Trophoblast cell (in vitro differentiated cells and primary cell): Measurements from ENCODE around the gene MEGF6.

Experiments used
- DNase-seq, 2 donors: peaks; one replicate each; pipeline ENCODE4 v3.0.0-alpha.2; 2016
- H2AFZ ChIP-seq: 2 replicates; pipeline ENCODE4 v1.6.1; 2013; ENCODE audit warnings: low read length, moderate library complexity, mild to moderate bottlenecking; ENCODE audit not compliant: insufficient read depth, poor library complexity
- H2AK5ac ChIP-seq: 2 replicates; pipeline ENCODE4 v1.6.1; 2013; ENCODE audit warnings: mild to moderate bottlenecking, low read length
- H2BK120ac ChIP-seq: 2 replicates; pipeline ENCODE4 v1.6.1; 2013; ENCODE audit warnings: low read length, mild to moderate bottlenecking, moderate library complexity; ENCODE audit not compliant: insufficient read depth, poor library complexity
- H2BK12ac ChIP-seq: 2 replicates; pipeline ENCODE4 v1.6.1; 2013; ENCODE audit warnings: mild to moderate bottlenecking, low read length, moderate library complexity
- H2BK5ac ChIP-seq: 2 replicates; pipeline ENCODE4 v1.6.1; 2013; ENCODE audit warnings: low read length, low read depth, moderate library complexity, mild to moderate bottlenecking; ENCODE audit not compliant: poor library complexity
- H3K14ac ChIP-seq: 2 replicates; pipeline ENCODE4 v1.6.1; 2013; ENCODE audit warnings: mild to moderate bottlenecking, low read length
- H3K18ac ChIP-seq: 2 replicates; pipeline ENCODE4 v1.6.1; 2013; ENCODE audit warnings: mild to moderate bottlenecking, low read length
- H3K23ac ChIP-seq: 2 replicates; pipeline ENCODE4 v1.6.1; 2013; ENCODE audit warnings: low read length
- H3K27ac ChIP-seq: 2 replicates; pipeline ENCODE4 v1.5.1; 2013; ENCODE audit warnings: low read depth, mild to moderate bottlenecking, inconsistent platforms, low read length, moderate library complexity
- H3K27me3 ChIP-seq: 2 replicates; pipeline ENCODE4 v1.6.1; 2013; ENCODE audit warnings: inconsistent platforms, mild to moderate bottlenecking, low read length, moderate library complexity; ENCODE audit not compliant: insufficient read depth
- H3K36me3 ChIP-seq, 2 experiments: 1 replicate in 1 of 2; 2 replicates in 1 of 2; pipeline ENCODE4 v1.6.1; 2013; ENCODE audit warnings: low read length in 2 of 2, mild to moderate bottlenecking in 2 of 2, moderate library complexity in 1 of 2; ENCODE audit not compliant: insufficient read depth in 2 of 2, control insufficient read depth in 1 of 2
- H3K4ac ChIP-seq: 2 replicates; pipeline ENCODE4 v1.6.1; 2013; ENCODE audit warnings: low read depth, mild to moderate bottlenecking, low read length, moderate library complexity
- H3K4me1 ChIP-seq, 2 experiments: 1 replicate in 1 of 2; 2 replicates in 1 of 2; pipeline ENCODE4 v1.6.1; 2013; ENCODE audit warnings: low read length in 2 of 2, mild to moderate bottlenecking in 2 of 2, moderate library complexity in 1 of 2; ENCODE audit not compliant: insufficient read depth in 2 of 2, control insufficient read depth in 1 of 2
- H3K4me2 ChIP-seq: 2 replicates; pipeline ENCODE4 v1.6.1; 2013; ENCODE audit warnings: inconsistent platforms, mild to moderate bottlenecking, low read length, moderate library complexity
- H3K4me3 ChIP-seq: 2 replicates; pipeline ENCODE4 v1.5.1; 2013; ENCODE audit warnings: mild to moderate bottlenecking, low read depth, low read length, inconsistent platforms
- H3K79me1 ChIP-seq: one replicate; pipeline ENCODE4 v1.6.1; 2013; ENCODE audit warnings: low read length
- H3K79me2 ChIP-seq: 2 replicates; pipeline ENCODE4 v1.6.1; 2013; ENCODE audit warnings: low read length, mild to moderate bottlenecking; ENCODE audit not compliant: control insufficient read depth, insufficient read depth, poor library complexity
- H3K9ac ChIP-seq: 2 replicates; pipeline ENCODE4 v1.6.1; 2013; ENCODE audit warnings: mild to moderate bottlenecking, low read length
- H3K9me3 ChIP-seq: 2 replicates; pipeline ENCODE4 v1.6.1; 2013; ENCODE audit warnings: low read depth, mild to moderate bottlenecking, control low read depth, inconsistent platforms, low read length; ENCODE audit not compliant: insufficient read depth
- H4K12ac ChIP-seq: 2 replicates; pipeline ENCODE4 v1.6.1; 2013; ENCODE audit warnings: low read depth, mild to moderate bottlenecking, low read length, moderate library complexity
- H4K8ac ChIP-seq: 2 replicates; pipeline ENCODE4 v1.6.1; 2013; ENCODE audit warnings: low read depth, mild to moderate bottlenecking, low read length, moderate library complexity
- H4K91ac ChIP-seq: one replicate; pipeline ENCODE4 v1.6.1; 2013; ENCODE audit warnings: low read depth, mild to moderate bottlenecking, low read length, moderate library complexity
- WGBS: extraction: QIAGEN DNeasy Blood & Tissue Kit; methylation state at CpG from one replicate; pipeline ENCODE4 v1.1.7; 2013; ENCODE audit warnings: missing lambda C conversion rate; ENCODE audit not compliant: insufficient read length, insufficient coverage; ENCODE audit errors: extremely low coverage; 5-methylcytosine and 5-hydroxymethylcytosine counted together

Gene MEGF6

GRCh38 chr1:3641046-3641760 lies 29.9 kb upstream of the MEGF6 start:
- no peaks in the 10 kb centered on the region for H3K79me1 ChIP-seq
- H3K36me3 ChIP-seq = peaks cover 32 to 43% of the 10 kb centered on the region in 2 experiments
- H3K14ac ChIP-seq = no peak overlapping the region
- H3K79me2 ChIP-seq = no peaks in the 10 kb centered on the region
- H3K27ac ChIP-seq = no peak overlapping the region
- H3K27me3 ChIP-seq = no peaks in the 10 kb centered on the region
- H3K23ac ChIP-seq = no peak overlapping the region
- H3K4me1 ChIP-seq = no peaks in the 10 kb centered on the region
- H3K18ac ChIP-seq = no peak overlapping the region
- H3K4ac ChIP-seq = no peak overlapping the region
- H3K9me3 ChIP-seq = peaks cover 1% of the 10 kb centered on the region
- H2BK120ac ChIP-seq = no peak overlapping the region
- H3K4me3 ChIP-seq = no peak overlapping the region
- no peak overlapping the region for H2AFZ ChIP-seq
- no peak overlapping the region for H4K8ac ChIP-seq
- H4K12ac ChIP-seq = no peak overlapping the region
- no peak overlapping the region for H4K91ac ChIP-seq
- H3K9ac ChIP-seq = no peak overlapping the region
- H2AK5ac ChIP-seq = no peak overlapping the region
- no peak overlapping the region for H3K4me2 ChIP-seq
- whole genome bisulfite sequencing = no CpG with 5 or more reads among the region's 26 CpGs
- H2BK12ac ChIP-seq = no peak overlapping the region
- DNase-seq = no peak
- H2BK5ac ChIP-seq = no peak overlapping the region

- Histone ChIP-seq H2BK12ac (no peak overlapping the region), H3K27ac (no peak overlapping the region), H3K14ac (no peak overlapping the region), H3K9ac (no peak overlapping the region), H3K23ac (no peak overlapping the region), H2AK5ac (no peak overlapping the region), H3K79me1 (no peaks in the 10 kb centered on the region), H2BK120ac (no peak overlapping the region), H3K36me3 (peaks cover 30 to 47% of the 10 kb centered on the region in 2 experiments), H3K27me3 (no peaks in the 10 kb centered on the region), H3K18ac (no peak overlapping the region), H3K4me3 (no peak overlapping the region), H4K12ac (no peak overlapping the region), H3K79me2 (no peaks in the 10 kb centered on the region), H3K4me2 (no peak overlapping the region), H3K9me3 (peaks cover 1% of the 10 kb centered on the region), H3K4ac (no peak overlapping the region), H2AFZ (no peak overlapping the region), H4K91ac (no peak overlapping the region), H3K4me1 (no peaks in the 10 kb centered on the region), H2BK5ac (no peak overlapping the region), H4K8ac (no peak overlapping the region)
- DNase-seq = peak; percentile 24 to 35
- no CpG with 5 or more reads among the region's 36 CpGs for WGBS
These were observed 29.0 kb upstream of the MEGF6 start for GRCh38 chr1:3640121-3640837.

GRCh38 chr1:3639397-3639911 lies 28.1 kb upstream of the MEGF6 start:
- H3K4ac ChIP-seq = no peak overlapping the region
- H2BK5ac ChIP-seq = no peak overlapping the region
- peak overlapping the region; percentile 56 for H3K9ac ChIP-seq
- no peak overlapping the region for H3K23ac ChIP-seq
- no peaks in the 10 kb centered on the region for H3K4me1 ChIP-seq
- no peak overlapping the region for H4K12ac ChIP-seq
- H4K8ac ChIP-seq = no peak overlapping the region
- H3K14ac ChIP-seq = no peak overlapping the region
- H3K27ac ChIP-seq = no peak overlapping the region
- H3K18ac ChIP-seq = no peak overlapping the region
- no peak overlapping the region for H3K4me2 ChIP-seq
- H3K79me1 ChIP-seq = no peaks in the 10 kb centered on the region
- H3K9me3 ChIP-seq = peaks cover 1% of the 10 kb centered on the region
- no peak overlapping the region for H4K91ac ChIP-seq
- H3K4me3 ChIP-seq = no peak overlapping the region
- H3K36me3 ChIP-seq = peaks cover 33 to 52% of the 10 kb centered on the region in 2 experiments
- no peaks in the 10 kb centered on the region for H3K27me3 ChIP-seq
- DNase-seq = no peak
- no CpG with 5 or more reads among the region's 23 CpGs for WGBS
- no peak overlapping the region for H2AFZ ChIP-seq
- H2BK12ac ChIP-seq = no peak overlapping the region
- H3K79me2 ChIP-seq = no peaks in the 10 kb centered on the region
- H2AK5ac ChIP-seq = no peak overlapping the region
- H2BK120ac ChIP-seq = no peak overlapping the region

GRCh38 chr1:3638676-3639075 lies 27.4 kb upstream of the MEGF6 start:
- Histone ChIP-seq H4K91ac (no peak overlapping the region), H3K79me1 (no peaks in the 10 kb centered on the region), H2BK120ac (no peak overlapping the region), H3K14ac (no peak overlapping the region), H2AK5ac (no peak overlapping the region), H3K27ac (no peak overlapping the region), H3K79me2 (no peaks in the 10 kb centered on the region), H2AFZ (no peak overlapping the region), H3K4me1 (no peaks in the 10 kb centered on the region), H3K9ac (no peak overlapping the region), H3K9me3 (peaks cover 1% of the 10 kb centered on the region), H3K18ac (no peak overlapping the region), H3K23ac (no peak overlapping the region), H3K27me3 (no peaks in the 10 kb centered on the region), H4K12ac (no peak overlapping the region), H3K4me2 (no peak overlapping the region), H4K8ac (no peak overlapping the region), H2BK5ac (no peak overlapping the region), H3K4ac (no peak overlapping the region), H2BK12ac (no peak overlapping the region), H3K36me3 (peaks cover 40 to 58% of the 10 kb centered on the region in 2 experiments), H3K4me3 (no peak overlapping the region)
- DNase-seq = no peak
- no CpG with 5 or more reads among the region's 15 CpGs for whole genome bisulfite sequencing
